ENCODE data around the gene DYRK3. TPM values are rescaled to one million over a fixed set of nuclear protein-coding genes. Genes with fewer than 3 reads are reported as not detected.

Gene DYRK3
- total and polyA plus RNA-seq, 9 of the 15 experiments (the other 6 are each of a cell fraction or from before 2014, with no cell fraction given) = 4.5 to 33.7 (median 25.7) TPM

- TF ChIP-seq RERE (CRISPR knock-in tag; IDR thresholded peaks at IDR 0.05; ENCODE audit: borderline replicate concordance) (no peak), ZFP91 (CRISPR knock-in tag; IDR thresholded peaks at IDR 0.05) (no peak), ZNF253 (CRISPR knock-in tag; conservative IDR thresholded peaks at IDR 0.05) (no peak), TCF3 (CRISPR knock-in tag; IDR thresholded peaks at IDR 0.05) (peak; percentile 17; the same call in 1 of the 2 replicates), LCOR (CRISPR knock-in tag; IDR thresholded peaks at IDR 0.05) (peak; percentile 87), YY1 (IDR thresholded peaks at IDR 0.05; ENCODE audit: borderline replicate concordance in 1 of 3, control insufficient read depth in 1 of 3, extremely low read depth in 1 of 3, insufficient read depth in 3 of 3, insufficient read length in 1 of 3, insufficient replicate concordance in 2 of 3, low read depth in 1 of 3, low read length in 2 of 3) (no peak), AFF4 (CRISPR knock-in tag; IDR thresholded peaks at IDR 0.05) (peak; percentile 7; the same call in 1 of the 2 replicates), SMARCA4 (IDR thresholded peaks at IDR 0.05) (peak; percentile 52; the same call in 1 of the 2 replicates), SMC3 (conservative IDR thresholded peaks at IDR 0.05; ENCODE audit: insufficient read depth, low read depth, low read length) (no peak; the same call in 1 of the 2 replicates), ETS1 (conservative IDR thresholded peaks at IDR 0.05; ENCODE audit: control insufficient read depth, low read depth, low read length) (no peak), SETDB1 (IDR thresholded peaks at IDR 0.05; ENCODE audit: low read length) (no peak), ZNF282 (CRISPR knock-in tag; IDR thresholded peaks at IDR 0.05) (no peak), EP400 (IDR thresholded peaks at IDR 0.05) (no peak)
Observed at GRCh38 chr1:206590025-206590758, 45.1 kb upstream of the DYRK3 start (continued).
